Activated naive CD4-positive, alpha-beta T cell treated with anti-CD3 and anti-CD28 coated beads, Interleukin-2, amount 50 U/mL, for 24 hours (primary cell): ENCODE data around the gene KATNB1.

Experiments used
- H3K27ac Mint-ChIP-seq: one replicate; pipeline ENCODE4 v1.8.0; 2021; ENCODE audit warnings: mild to moderate bottlenecking, mixed read lengths
- H3K27me3 Mint-ChIP-seq: one replicate; pipeline ENCODE4 v1.8.0; 2021; ENCODE audit warnings: mixed read lengths
- H3K36me3 Mint-ChIP-seq: one replicate; pipeline ENCODE4 v1.8.0; 2021; ENCODE audit warnings: mixed read lengths
- H3K4me1 Mint-ChIP-seq: one replicate; pipeline ENCODE4 v1.8.0; 2021; ENCODE audit warnings: mixed read lengths
- H3K4me3 Mint-ChIP-seq: one replicate; pipeline ENCODE4 v1.8.0; 2021; ENCODE audit warnings: mild to moderate bottlenecking, mixed read lengths
- H3K9me3 Mint-ChIP-seq: one replicate; pipeline ENCODE4 v1.8.0; 2021; ENCODE audit warnings: mixed read lengths

The KATNB1 gene

DNA sequence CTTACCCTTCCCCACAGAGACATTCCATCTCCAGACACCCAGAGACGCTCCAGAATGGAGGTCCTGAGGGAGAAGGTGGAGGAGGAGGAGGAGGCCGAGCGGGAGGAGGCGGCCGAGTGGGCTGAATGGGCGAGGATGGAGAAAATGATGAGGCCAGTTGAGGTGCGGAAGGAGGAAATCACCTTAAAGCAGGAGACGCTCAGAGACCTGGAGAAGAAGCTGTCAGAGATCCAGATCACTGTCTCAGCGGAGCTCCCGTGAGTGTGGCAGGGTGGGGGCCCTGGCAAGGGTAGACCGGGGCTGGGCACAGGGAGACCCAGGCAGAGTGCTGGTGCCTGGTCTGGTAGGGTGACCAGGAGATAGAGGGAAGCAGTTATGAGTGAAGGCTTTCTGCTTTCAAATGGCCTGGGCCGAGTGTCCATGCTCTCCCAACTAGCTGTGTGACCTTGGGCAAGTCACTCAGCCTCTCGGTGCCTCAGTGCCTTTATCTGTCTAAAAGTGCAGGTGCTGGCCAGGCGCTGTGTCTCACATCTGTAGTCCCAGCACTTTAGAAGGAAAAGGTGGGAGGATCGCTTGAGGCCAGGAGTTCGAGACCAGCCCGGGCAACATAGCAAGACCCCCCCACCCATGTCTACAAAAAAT, 37.6 kb upstream of the KATNB1 start:
- Mint-ChIP-seq H3K9me3 (no peaks in the 10 kb centered on the region), H3K27ac (no peak overlapping the region), H3K27me3 (no peaks in the 10 kb centered on the region), H3K4me3 (no peak overlapping the region), H3K4me1 (peaks cover 12% of the 10 kb centered on the region), H3K36me3 (no peaks in the 10 kb centered on the region)

GRCh38 chr16:57698812-57699405, 36.7 kb upstream of the KATNB1 start:
- Mint-ChIP-seq H3K4me1 (peaks cover 12% of the 10 kb centered on the region), H3K27ac (no peak overlapping the region), H3K36me3 (no peaks in the 10 kb centered on the region), H3K4me3 (no peak overlapping the region), H3K9me3 (no peaks in the 10 kb centered on the region), H3K27me3 (no peaks in the 10 kb centered on the region)

DNA sequence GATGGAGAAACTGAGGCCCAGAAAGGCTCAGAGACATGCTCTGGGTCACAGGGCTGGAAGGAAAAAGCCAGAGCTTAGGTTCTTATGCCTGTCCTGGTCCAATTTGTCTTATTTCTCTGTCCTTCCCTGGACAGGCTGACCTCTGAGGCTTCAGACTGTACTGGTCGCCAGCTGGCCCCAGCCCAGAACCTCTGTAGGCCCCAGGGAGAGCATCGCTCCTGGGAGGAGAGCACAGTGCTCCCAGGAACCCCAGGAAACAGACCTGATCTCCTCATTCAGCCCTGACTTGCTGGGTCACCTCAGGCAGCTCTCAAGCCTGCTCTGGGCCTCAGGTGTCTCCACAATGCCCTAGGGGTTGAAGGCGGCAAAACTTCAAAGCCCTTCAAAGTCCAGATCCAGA, 36.1 kb upstream of the KATNB1 start:
- Mint-ChIP-seq H3K4me3 (no peak overlapping the region), H3K9me3 (no peaks in the 10 kb centered on the region), H3K36me3 (no peaks in the 10 kb centered on the region), H3K27ac (no peak overlapping the region), H3K4me1 (peaks cover 10% of the 10 kb centered on the region), H3K27me3 (no peaks in the 10 kb centered on the region)

- no peaks in the 10 kb centered on the region for H3K9me3 Mint-ChIP-seq
- peaks cover 6% of the 10 kb centered on the region for H3K4me1 Mint-ChIP-seq
- H3K27me3 Mint-ChIP-seq: no peaks in the 10 kb centered on the region
- H3K36me3 Mint-ChIP-seq: no peaks in the 10 kb centered on the region
- H3K4me3 Mint-ChIP-seq: no peak overlapping the region
- H3K27ac Mint-ChIP-seq: no peak overlapping the region
Observed at GRCh38 chr16:57699899-57700298, 35.7 kb upstream of the KATNB1 start.

- Mint-ChIP-seq H3K36me3 (no peaks in the 10 kb centered on the region), H3K4me3 (no peak overlapping the region), H3K4me1 (no peaks in the 10 kb centered on the region), H3K27me3 (no peaks in the 10 kb centered on the region), H3K27ac (no peak overlapping the region), H3K9me3 (no peaks in the 10 kb centered on the region)
Observed at GRCh38 chr16:57700781-57701551, 34.6 kb upstream of the KATNB1 start.

- H3K9me3 Mint-ChIP-seq: no peaks in the 10 kb centered on the region
- no peak overlapping the region for H3K4me3 Mint-ChIP-seq
Observed at GRCh38 chr16:57701759-57702371, 33.7 kb upstream of the KATNB1 start.

GRCh38 chr16:57703416-57704010, 32.1 kb upstream of the KATNB1 start:
- Mint-ChIP-seq H3K4me1 (no peaks in the 10 kb centered on the region), H3K36me3 (no peaks in the 10 kb centered on the region), H3K27me3 (no peaks in the 10 kb centered on the region), H3K4me3 (no peak overlapping the region), H3K9me3 (no peaks in the 10 kb centered on the region), H3K27ac (no peak overlapping the region)

More at GRCh38 chr16:57701759-57702371, 33.7 kb upstream of the KATNB1 start:
- Mint-ChIP-seq H3K27me3 (no peaks in the 10 kb centered on the region), H3K4me1 (no peaks in the 10 kb centered on the region), H3K36me3 (no peaks in the 10 kb centered on the region), H3K27ac (no peak overlapping the region)

- Mint-ChIP-seq H3K27ac (no peak overlapping the region), H3K4me1 (no peaks in the 10 kb centered on the region), H3K36me3 (no peaks in the 10 kb centered on the region), H3K27me3 (no peaks in the 10 kb centered on the region), H3K9me3 (no peaks in the 10 kb centered on the region), H3K4me3 (no peak overlapping the region)
Observed at GRCh38 chr16:57704011-57704904, 31.3 kb upstream of the KATNB1 start.

DNA sequence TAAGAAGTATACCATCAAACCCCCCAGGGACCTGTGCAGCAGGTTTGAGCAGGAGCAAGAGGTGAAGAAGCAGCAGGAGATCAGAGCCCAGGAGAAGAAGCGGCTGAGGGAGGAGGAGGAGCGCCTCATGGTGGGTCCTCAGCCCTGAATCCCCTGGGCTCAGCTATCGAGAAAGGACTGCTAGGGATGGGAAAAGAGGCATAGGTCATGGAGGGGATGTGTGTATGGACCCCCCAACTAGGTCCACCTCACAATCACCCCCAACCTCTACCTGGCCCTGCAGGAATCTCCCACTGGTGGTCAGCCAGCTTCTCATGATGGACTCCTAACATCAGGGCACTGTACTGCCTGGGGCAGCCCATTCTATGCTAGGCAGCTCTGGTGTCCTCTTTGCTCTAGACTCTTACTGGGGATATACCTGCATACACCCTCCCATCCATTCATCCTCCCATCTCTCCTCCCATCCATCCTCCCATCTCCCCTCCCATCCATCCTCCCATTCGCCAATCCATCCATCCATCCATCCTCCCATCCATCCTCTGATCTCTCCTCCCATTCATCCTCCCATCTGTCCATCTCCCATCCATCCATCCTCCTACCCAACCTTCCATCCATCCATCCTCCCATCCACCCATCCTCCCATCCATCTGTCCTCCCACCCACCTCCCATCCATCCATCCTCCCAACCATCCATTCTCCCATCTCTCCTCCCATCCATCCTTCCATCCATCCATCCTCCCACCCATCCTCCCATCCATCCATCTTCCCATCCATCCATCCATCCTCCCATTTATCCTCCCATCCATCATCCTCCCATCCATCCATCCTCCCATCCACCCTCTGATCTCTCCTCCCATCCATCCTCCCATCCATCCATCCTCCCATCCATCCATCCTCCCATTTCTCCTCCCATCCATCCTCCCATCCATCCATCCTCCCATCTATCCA, 30.4 kb upstream of the KATNB1 start:
- Mint-ChIP-seq H3K4me1 (no peaks in the 10 kb centered on the region), H3K36me3 (no peaks in the 10 kb centered on the region), H3K9me3 (no peaks in the 10 kb centered on the region), H3K27ac (no peak overlapping the region), H3K4me3 (no peak overlapping the region), H3K27me3 (no peaks in the 10 kb centered on the region)

DNA sequence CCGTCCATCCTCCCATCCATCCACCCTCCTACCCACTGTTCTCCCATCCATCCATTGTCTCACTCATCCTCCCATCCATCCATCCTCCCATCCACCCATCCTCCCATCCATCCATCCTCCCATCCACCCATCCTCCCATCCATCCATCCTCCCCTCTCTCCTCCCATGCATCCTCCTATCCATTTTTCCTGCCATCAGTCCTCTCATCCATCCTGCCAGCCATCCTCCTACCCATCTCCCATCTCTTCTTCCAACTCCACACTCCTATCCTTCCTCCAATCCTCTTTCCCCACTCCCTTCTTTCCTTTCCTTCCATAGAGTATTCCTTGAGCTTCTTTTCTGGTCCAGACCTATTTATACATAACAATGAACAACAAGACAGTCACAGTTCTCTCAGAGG, 28.9 kb upstream of the KATNB1 start:
- Mint-ChIP-seq H3K4me1 (no peaks in the 10 kb centered on the region), H3K27ac (no peak overlapping the region), H3K4me3 (no peak overlapping the region), H3K9me3 (no peaks in the 10 kb centered on the region), H3K36me3 (no peaks in the 10 kb centered on the region), H3K27me3 (no peaks in the 10 kb centered on the region)

DNA sequence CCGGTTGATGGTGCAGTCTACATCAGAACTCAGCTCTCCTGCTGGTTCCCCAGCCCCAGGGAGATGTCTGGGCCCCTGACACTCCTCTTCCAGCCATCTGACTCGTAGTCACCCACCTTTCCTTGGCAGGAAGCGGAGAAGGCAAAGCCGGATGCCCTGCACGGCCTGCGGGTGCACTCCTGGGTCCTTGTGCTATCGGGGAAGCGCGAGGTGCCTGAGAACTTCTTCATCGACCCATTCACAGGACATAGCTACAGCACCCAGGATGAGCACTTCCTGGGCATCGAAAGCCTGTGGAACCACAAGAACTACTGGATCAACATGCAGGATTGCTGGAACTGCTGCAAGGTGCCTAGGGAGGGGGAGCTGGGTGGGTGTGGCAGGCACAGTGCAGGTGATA, 28.2 kb upstream of the KATNB1 start:
- Mint-ChIP-seq H3K4me3 (no peak overlapping the region), H3K36me3 (no peaks in the 10 kb centered on the region), H3K4me1 (no peaks in the 10 kb centered on the region), H3K9me3 (no peaks in the 10 kb centered on the region), H3K27ac (no peak overlapping the region), H3K27me3 (no peaks in the 10 kb centered on the region)

GRCh38 chr16:57708168-57708567, 27.4 kb upstream of the KATNB1 start:
- Mint-ChIP-seq H3K4me3 (no peak overlapping the region), H3K27me3 (no peaks in the 10 kb centered on the region), H3K27ac (no peak overlapping the region), H3K4me1 (no peaks in the 10 kb centered on the region), H3K36me3 (no peaks in the 10 kb centered on the region), H3K9me3 (no peaks in the 10 kb centered on the region)

- H3K4me3 Mint-ChIP-seq: no peak overlapping the region
- no peaks in the 10 kb centered on the region for H3K9me3 Mint-ChIP-seq
- H3K27ac Mint-ChIP-seq: no peak overlapping the region
- H3K27me3 Mint-ChIP-seq: no peaks in the 10 kb centered on the region
- no peaks in the 10 kb centered on the region for H3K36me3 Mint-ChIP-seq
- no peaks in the 10 kb centered on the region for H3K4me1 Mint-ChIP-seq
Observed at GRCh38 chr16:57709663-57710062, 25.9 kb upstream of the KATNB1 start.

DNA sequence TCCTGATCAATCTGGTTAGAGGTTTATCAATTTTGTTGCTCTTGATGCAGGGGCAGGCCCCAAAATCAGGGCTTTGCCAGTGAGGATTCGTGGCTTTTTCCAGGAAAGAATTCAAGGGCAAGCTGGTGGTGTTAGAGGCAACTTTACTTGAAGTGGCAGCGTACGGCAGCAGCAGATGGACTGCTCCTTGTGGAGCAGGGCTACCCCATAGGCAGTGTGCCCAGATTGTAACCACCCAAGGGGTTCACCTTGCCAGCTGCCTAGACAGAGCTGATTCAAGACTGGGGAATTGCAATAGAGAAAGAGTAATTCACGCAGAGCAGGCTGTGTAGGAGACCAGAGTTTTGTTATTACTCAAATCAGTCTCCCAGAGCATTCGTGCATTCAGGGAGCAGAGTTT, 24.2 kb upstream of the KATNB1 start:
- Mint-ChIP-seq H3K27me3 (no peaks in the 10 kb centered on the region), H3K36me3 (no peaks in the 10 kb centered on the region), H3K27ac (no peak overlapping the region)

More for the DNA sequence above, 24.2 kb upstream of the KATNB1 start:
- H3K4me1 Mint-ChIP-seq: no peaks in the 10 kb centered on the region
- H3K9me3 Mint-ChIP-seq: no peaks in the 10 kb centered on the region
- no peak overlapping the region for H3K4me3 Mint-ChIP-seq
